ENCODE data around the gene ALAD.

- TF ChIP-seq, protein P1, sequence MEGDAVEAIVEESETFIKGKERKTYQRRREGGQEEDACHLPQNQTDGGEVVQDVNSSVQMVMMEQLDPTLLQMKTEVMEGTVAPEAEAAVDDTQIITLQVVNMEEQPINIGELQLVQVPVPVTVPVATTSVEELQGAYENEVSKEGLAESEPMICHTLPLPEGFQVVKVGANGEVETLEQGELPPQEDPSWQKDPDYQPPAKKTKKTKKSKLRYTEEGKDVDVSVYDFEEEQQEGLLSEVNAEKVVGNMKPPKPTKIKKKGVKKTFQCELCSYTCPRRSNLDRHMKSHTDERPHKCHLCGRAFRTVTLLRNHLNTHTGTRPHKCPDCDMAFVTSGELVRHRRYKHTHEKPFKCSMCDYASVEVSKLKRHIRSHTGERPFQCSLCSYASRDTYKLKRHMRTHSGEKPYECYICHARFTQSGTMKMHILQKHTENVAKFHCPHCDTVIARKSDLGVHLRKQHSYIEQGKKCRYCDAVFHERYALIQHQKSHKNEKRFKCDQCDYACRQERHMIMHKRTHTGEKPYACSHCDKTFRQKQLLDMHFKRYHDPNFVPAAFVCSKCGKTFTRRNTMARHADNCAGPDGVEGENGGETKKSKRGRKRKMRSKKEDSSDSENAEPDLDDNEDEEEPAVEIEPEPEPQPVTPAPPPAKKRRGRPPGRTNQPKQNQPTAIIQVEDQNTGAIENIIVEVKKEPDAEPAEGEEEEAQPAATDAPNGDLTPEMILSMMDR (IDR thresholded peaks at IDR 0.05; ENCODE audit: low read length): no peak
- no peak for TF ChIP-seq EZH2phosphoT487 (IDR thresholded peaks at IDR 0.05; ENCODE audit: low read length)
Measured at GRCh38 chr9:113363336-113363735, 37.7 kb downstream of the ALAD start.

Measured in MM.1S (cell line).